Astrocyte of the cerebellum (primary cell): ENCODE data around the gene C22orf23.

ENCODE experiments used
- DNase-seq: peaks from one replicate; pipeline ENCODE4 v3.0.0-alpha.2; 2011; ENCODE audit warnings: low read depth
- H3K4me3 ChIP-seq: 2 replicates; pipeline ENCODE4 v1.5.1; 2011; ENCODE audit warnings: mild to moderate bottlenecking, low read depth, low read length, moderate library complexity
- in situ Hi-C: cut with HindIII; loops from 2 replicates; pipeline ENCODE4 v1.10.0; 2017; ENCODE audit warnings: low sequenced_read_pairs
- TF ChIP-seq, protein P1 (sequence below): IDR thresholded peaks from 2 replicates; pipeline ENCODE4 v1.5.1; 2012; ENCODE audit warnings: low read length, low read depth, moderate library complexity, mild to moderate bottlenecking; ENCODE audit errors: missing control alignments

The C22orf23 gene

DNA sequence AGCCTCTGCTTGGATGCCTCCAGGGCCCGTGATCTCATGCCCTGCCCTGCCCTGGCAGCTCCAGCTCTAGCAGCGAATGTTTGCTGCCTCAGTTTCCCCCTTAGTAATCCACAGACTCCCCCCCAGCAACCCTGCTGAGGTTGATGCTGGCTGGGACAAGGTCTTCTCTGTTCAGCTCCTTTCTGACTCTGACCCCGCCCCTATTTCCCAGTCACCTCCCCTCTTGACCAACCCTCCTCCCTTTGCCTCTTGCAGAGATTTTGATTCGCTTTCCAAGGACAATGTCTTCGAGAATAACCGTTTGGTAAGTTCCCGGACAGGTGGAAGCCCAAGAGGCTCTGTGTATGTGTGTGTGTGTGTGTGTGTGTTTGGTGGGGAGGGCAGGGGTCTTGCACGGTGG lies 41.7 kb downstream of the C22orf23 start:
- in situ Hi-C loops, result no loop called here
- no peak for DNase-seq
- no peak overlapping the region for H3K4me3 ChIP-seq
- TF ChIP-seq, protein P1, sequence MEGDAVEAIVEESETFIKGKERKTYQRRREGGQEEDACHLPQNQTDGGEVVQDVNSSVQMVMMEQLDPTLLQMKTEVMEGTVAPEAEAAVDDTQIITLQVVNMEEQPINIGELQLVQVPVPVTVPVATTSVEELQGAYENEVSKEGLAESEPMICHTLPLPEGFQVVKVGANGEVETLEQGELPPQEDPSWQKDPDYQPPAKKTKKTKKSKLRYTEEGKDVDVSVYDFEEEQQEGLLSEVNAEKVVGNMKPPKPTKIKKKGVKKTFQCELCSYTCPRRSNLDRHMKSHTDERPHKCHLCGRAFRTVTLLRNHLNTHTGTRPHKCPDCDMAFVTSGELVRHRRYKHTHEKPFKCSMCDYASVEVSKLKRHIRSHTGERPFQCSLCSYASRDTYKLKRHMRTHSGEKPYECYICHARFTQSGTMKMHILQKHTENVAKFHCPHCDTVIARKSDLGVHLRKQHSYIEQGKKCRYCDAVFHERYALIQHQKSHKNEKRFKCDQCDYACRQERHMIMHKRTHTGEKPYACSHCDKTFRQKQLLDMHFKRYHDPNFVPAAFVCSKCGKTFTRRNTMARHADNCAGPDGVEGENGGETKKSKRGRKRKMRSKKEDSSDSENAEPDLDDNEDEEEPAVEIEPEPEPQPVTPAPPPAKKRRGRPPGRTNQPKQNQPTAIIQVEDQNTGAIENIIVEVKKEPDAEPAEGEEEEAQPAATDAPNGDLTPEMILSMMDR, result no peak

DNA sequence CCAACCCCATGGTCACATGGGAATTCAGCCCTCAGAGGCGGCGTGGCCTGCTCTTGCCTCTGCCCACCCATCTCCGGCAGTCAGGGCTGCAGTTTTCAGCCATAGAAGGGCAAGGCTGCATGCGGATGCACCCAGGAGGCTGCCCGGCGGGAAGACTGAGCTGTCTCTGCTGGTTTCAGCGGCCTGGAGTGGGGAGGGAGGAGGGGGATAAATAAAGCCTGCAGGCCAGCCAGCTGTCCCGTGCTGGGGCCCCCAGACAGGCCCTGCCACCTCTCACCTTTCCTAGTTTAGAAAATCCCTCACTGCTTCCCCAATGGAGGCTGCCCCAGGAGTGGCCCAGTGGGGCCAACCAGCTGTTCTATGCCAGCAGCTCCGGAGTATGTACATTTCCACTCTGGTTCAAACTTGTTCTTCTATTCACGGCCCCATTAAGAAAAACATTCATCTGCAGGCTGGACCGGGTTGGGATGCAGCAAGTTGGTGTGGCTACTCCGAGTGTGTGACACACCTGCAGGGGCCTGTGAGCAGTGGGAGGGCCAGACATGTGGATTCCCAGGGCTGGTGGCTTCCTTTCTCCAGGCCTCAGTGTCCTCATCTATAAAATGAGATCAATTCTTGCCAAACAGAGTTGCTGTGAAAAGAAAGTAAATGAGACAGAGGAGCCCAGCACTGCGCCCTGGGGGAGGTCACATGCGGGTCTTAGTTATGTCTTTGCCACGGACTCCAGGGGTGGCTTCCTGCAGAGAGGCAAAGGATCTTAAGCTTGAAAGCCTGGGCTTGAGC lies 42.3 kb downstream of the C22orf23 start:
- DNase-seq, result no peak
- no peak overlapping the region for H3K4me3 ChIP-seq
- TF ChIP-seq, protein P1, result no peak
- in situ Hi-C loops, result no loop called here

DNA sequence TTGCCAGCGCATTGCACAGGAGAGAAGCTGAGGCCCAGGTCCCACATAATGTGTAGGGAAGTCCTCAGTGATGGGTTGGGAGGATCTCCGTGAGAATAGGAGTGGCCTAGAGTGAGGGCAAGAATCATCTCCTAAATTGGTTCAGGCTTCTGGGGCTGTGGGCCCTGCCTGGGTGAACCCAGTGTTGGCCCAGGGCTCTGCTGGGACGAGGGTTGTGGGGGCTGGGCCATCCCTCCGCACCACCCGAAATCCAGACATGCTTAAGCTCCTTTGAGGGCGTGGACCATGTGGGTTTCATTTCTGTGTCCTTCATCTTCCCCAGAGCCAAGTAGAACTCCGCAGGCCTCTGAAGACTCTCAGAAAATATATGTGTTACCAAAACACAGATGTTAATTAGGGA lies 43.6 kb downstream of the C22orf23 start:
- DNase-seq, result no peak
- H3K4me3 ChIP-seq, result no peak overlapping the region
- TF ChIP-seq, protein P1, result no peak
- in situ Hi-C loops, result no loop called here

DNA sequence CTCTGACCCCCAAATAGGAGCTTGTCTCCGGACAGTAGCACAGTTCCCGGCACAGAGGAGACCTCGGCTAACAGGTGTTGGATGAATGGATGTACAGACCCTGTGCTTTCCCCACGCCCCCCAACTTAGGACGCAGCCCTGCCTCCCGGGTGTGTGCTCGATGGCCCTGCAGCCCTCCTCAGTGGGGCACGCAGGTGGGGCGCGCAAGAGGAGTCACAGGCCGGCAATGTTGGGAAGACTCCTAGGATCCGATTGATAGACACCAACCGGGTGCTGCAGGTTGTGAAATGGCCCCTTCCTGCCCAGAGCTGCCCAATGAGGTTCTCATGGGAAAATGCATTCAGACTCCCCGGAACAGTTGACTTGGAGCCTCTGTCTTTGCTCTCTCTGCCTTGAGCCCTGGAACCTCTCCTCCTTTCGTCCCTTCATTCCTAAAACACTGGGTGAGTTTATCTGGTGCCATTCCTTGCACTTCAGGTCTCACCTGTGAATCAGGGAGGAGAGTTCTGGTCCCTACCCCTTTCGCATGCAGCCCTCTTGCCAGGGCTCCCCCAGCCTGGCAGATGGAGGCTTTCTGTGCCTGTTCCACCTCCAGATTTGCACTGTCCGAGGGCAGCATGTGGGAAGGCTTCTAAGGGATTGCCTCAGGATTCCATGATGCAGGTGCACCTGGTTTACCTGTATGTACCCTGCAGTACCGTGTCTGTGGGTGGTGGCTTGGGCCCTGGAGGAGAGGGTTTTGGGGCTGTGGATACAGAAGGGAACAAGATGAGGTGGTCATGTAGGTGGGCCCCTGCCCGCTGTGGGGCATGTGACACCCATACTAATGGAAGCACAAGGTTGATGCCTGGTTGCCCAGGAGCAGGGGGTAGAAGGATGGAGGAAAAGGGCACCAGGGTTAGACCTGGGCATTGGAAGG lies 46.1 kb downstream of the C22orf23 start:
- in situ Hi-C loops, result no loop called here
- DNase-seq, result no peak
- TF ChIP-seq, protein P1, result no peak
- H3K4me3 ChIP-seq, result peak overlapping the region; percentile 75

DNA sequence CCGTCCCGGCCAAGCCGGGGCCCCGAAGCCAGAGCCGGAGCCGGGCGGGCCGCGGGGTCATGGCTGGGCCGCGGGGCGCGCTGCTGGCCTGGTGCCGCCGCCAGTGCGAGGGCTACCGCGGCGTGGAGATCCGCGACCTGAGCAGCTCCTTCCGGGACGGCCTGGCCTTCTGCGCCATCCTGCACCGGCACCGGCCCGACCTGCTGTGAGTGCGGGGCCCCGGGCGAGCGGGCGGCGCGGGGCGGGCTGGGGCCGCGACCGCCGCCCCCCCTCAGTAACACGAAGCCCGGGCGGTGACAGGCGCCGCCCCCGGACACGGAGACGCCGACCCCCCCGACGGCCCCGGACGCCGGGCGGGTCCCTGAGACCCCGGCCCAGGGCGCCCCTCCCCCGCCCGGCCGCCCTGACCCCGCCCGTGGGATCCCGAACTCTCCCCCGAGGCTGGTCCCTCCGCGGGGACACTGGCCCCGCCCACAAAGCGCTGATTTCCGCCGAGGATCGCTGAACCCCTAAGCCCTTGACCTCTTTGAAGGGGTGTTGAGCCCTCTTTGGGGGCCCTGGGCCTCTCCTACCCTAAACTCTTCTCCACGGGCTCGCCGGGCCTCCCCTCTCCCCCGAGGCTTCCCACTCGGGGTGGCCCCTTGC lies 46.9 kb downstream of the C22orf23 start:
- H3K4me3 ChIP-seq, result peak overlapping the region; percentile 75
- DNase-seq, result no peak
- TF ChIP-seq, protein P1, result no peak
- in situ Hi-C loops, result no loop called here
